ENCODE measurements around the gene IFNA13.

GRCh38 chr9:21357479-21358460 is 10.1 kb downstream of the IFNA13 start:
- TF ChIP-seq ZIC2 (tag by site-specific recombination; IDR thresholded peaks at IDR 0.05) (no peak), CTCF (tag by site-specific recombination; IDR thresholded peaks at IDR 0.05) (no peak), PBX3 (CRISPR knock-in tag; IDR thresholded peaks at IDR 0.05) (no peak), ZNF558 (tag by site-specific recombination; IDR thresholded peaks at IDR 0.05) (no peak), ZBTB11 (tag by site-specific recombination; conservative IDR thresholded peaks at IDR 0.05; ENCODE audit: low read depth) (no peak), ZNF530 (tag by site-specific recombination; IDR thresholded peaks at IDR 0.05; ENCODE audit: low read depth) (no peak), ZNF18 (tag by site-specific recombination; IDR thresholded peaks at IDR 0.05) (no peak), ZNF423 (tag by site-specific recombination; IDR thresholded peaks at IDR 0.05) (no peak), ZNF518A (tag by site-specific recombination; conservative IDR thresholded peaks at IDR 0.05; ENCODE audit: low read depth) (no peak), ZNF398 (tag by site-specific recombination; IDR thresholded peaks at IDR 0.05) (no peak), ZNF560 (tag by site-specific recombination; IDR thresholded peaks at IDR 0.05; ENCODE audit: borderline replicate concordance) (no peak), ZNF639 (tag by site-specific recombination; IDR thresholded peaks at IDR 0.05) (no peak)
